H9 (cell line): ENCODE data around the gene ISYNA1. TPM values are rescaled to one million over a fixed set of nuclear protein-coding genes. Genes with fewer than 3 reads are reported as not detected.
A peak's percentile ranks its signal among the peaks of the same experiment; 100 is the strongest.

ENCODE experiments used
- DNase-seq: peaks from one replicate; pipeline ENCODE4 v3.0.0-alpha.2; 2017
- H2AFZ ChIP-seq: one replicate; pipeline ENCODE4 v1.6.1; 2013; ENCODE audit warnings: mild to moderate bottlenecking, low read length, control low read depth, moderate library complexity
- H2AK5ac ChIP-seq: 2 replicates; pipeline ENCODE4 v1.6.1; 2013; ENCODE audit warnings: low read length, control low read depth, mixed read lengths; ENCODE audit not compliant: insufficient read length
- H2BK120ac ChIP-seq: one replicate; pipeline ENCODE4 v1.6.1; 2013; ENCODE audit warnings: low read depth, mild to moderate bottlenecking, low read length, control low read depth, inconsistent platforms; ENCODE audit not compliant: poor library complexity, severe bottlenecking
- H2BK12ac ChIP-seq: 2 replicates; pipeline ENCODE4 v1.6.1; 2013; ENCODE audit warnings: low read length, control low read depth, mixed read lengths, low read depth; ENCODE audit not compliant: insufficient read length
- H2BK15ac ChIP-seq: 2 replicates; pipeline ENCODE4 v1.6.1; 2013; ENCODE audit warnings: low read depth, low read length, control low read depth
- H2BK20ac ChIP-seq: one replicate; pipeline ENCODE4 v1.6.1; 2013; ENCODE audit warnings: low read depth, mild to moderate bottlenecking, low read length, control low read depth, inconsistent platforms; ENCODE audit not compliant: poor library complexity, severe bottlenecking
- H2BK5ac ChIP-seq: 2 replicates; pipeline ENCODE4 v1.6.1; 2013; ENCODE audit warnings: low read length, control low read depth, mixed read lengths; ENCODE audit not compliant: insufficient read length
- H3K14ac ChIP-seq: 2 replicates; pipeline ENCODE4 v1.6.1; 2013; ENCODE audit warnings: low read length, control low read depth; ENCODE audit not compliant: insufficient read depth
- H3K18ac ChIP-seq: 2 replicates; pipeline ENCODE4 v1.6.1; 2013; ENCODE audit warnings: low read depth, mild to moderate bottlenecking, mixed read lengths, low read length, control low read depth; ENCODE audit not compliant: insufficient read length
- H3K23ac ChIP-seq: 2 replicates; pipeline ENCODE4 v1.6.1; 2013; ENCODE audit warnings: low read length, control low read depth, mixed read lengths, low read depth; ENCODE audit not compliant: insufficient read length
- H3K23me2 ChIP-seq: 2 replicates; pipeline ENCODE4 v1.6.1; 2013; ENCODE audit warnings: low read depth, mild to moderate bottlenecking, mixed read lengths, low read length, control low read depth; ENCODE audit not compliant: insufficient read length, poor library complexity, severe bottlenecking
- H3K27ac ChIP-seq: 2 replicates; pipeline ENCODE4 v1.5.1; 2013; ENCODE audit warnings: low read length, control low read depth, mixed read lengths, low read depth; ENCODE audit not compliant: insufficient read length
- H3K27me3 ChIP-seq: 2 replicates; pipeline ENCODE4 v1.6.1; 2013; ENCODE audit warnings: low read length, control low read depth, inconsistent platforms; ENCODE audit not compliant: insufficient read depth
- H3K4ac ChIP-seq: 2 replicates; pipeline ENCODE4 v1.6.1; 2013; ENCODE audit warnings: low read depth, mild to moderate bottlenecking, control low read depth, inconsistent platforms, low read length, moderate library complexity
- H3K4me1 ChIP-seq: 2 replicates; pipeline ENCODE4 v1.6.1; 2013; ENCODE audit warnings: low read length, control low read depth, inconsistent platforms; ENCODE audit not compliant: insufficient read depth
- H3K4me2 ChIP-seq: 2 replicates; pipeline ENCODE4 v1.6.1; 2013; ENCODE audit warnings: low read length, control low read depth, mixed read lengths; ENCODE audit not compliant: insufficient read length, insufficient read depth
- H3K56ac ChIP-seq: 2 replicates; pipeline ENCODE4 v1.6.1; 2013; ENCODE audit warnings: low read depth, mild to moderate bottlenecking, mixed read lengths, low read length, control low read depth; ENCODE audit not compliant: insufficient read length
- H3K79me1 ChIP-seq: 2 replicates; pipeline ENCODE4 v1.6.1; 2013; ENCODE audit warnings: low read depth, mild to moderate bottlenecking, moderate library complexity, low read length, control low read depth, inconsistent platforms; ENCODE audit not compliant: insufficient read depth, poor library complexity, severe bottlenecking
- H3K79me2 ChIP-seq: 2 replicates; pipeline ENCODE4 v1.6.1; 2013; ENCODE audit warnings: low read length, control low read depth, inconsistent platforms; ENCODE audit not compliant: insufficient read depth
- H3K9ac ChIP-seq: 2 replicates; pipeline ENCODE4 v1.6.1; 2013; ENCODE audit warnings: low read length, control low read depth, mixed read lengths; ENCODE audit not compliant: insufficient read length; ENCODE audit errors: extremely low read depth
- H3K9me3 ChIP-seq: one replicate; pipeline ENCODE4 v1.6.1; 2013; ENCODE audit warnings: low read depth, low read length, inconsistent platforms; ENCODE audit not compliant: control insufficient read depth
- H3T11ph ChIP-seq: one replicate; pipeline ENCODE4 v1.6.1; 2013; ENCODE audit warnings: mild to moderate bottlenecking, low read length, control low read depth, inconsistent platforms
- H4K20me1 ChIP-seq: one replicate; pipeline ENCODE4 v1.6.1; 2013; ENCODE audit not compliant: control insufficient read depth, insufficient read length, insufficient read depth
- H4K5ac ChIP-seq: 2 replicates; pipeline ENCODE4 v1.6.1; 2013; ENCODE audit warnings: low read depth, mild to moderate bottlenecking, mixed read lengths, low read length, control low read depth; ENCODE audit not compliant: insufficient read length
- H4K8ac ChIP-seq: replicated peaks from 2 replicates; pipeline ENCODE4 v1.6.1; 2013; ENCODE audit warnings: low read length, control low read depth, mixed read lengths, low read depth; ENCODE audit not compliant: insufficient read length
- H4K91ac ChIP-seq: 2 replicates; pipeline ENCODE4 v1.6.1; 2013; ENCODE audit warnings: low read depth, mild to moderate bottlenecking, moderate library complexity, mixed read lengths, low read length, control low read depth; ENCODE audit not compliant: insufficient read length
- H3K27ac Mint-ChIP-seq, 3 experiments: 2 replicates in 2 of 3; 3 replicates in 1 of 3; pipeline ENCODE4 v1.8.0; 2020 to 2021; ENCODE audit warnings: mixed read lengths in 3 of 3, mild to moderate bottlenecking in 1 of 3, moderate library complexity in 1 of 3
- H3K27me3 Mint-ChIP-seq: 2 replicates; pipeline ENCODE4 v1.8.0; 2021; ENCODE audit warnings: low read depth, mild to moderate bottlenecking, moderate library complexity, mixed read lengths
- H3K36me3 Mint-ChIP-seq, 3 experiments: 2 replicates in 2 of 3; 3 replicates in 1 of 3; pipeline ENCODE4 v1.8.0; 2020 to 2021; ENCODE audit warnings: low read depth in 3 of 3, mixed read lengths in 3 of 3; ENCODE audit not compliant: insufficient read depth in 1 of 3
- H3K4me1 Mint-ChIP-seq, 2 experiments: 2 replicates each; pipeline ENCODE4 v1.8.0; 2020; ENCODE audit warnings: mixed read lengths in 2 of 2
- H3K4me3 Mint-ChIP-seq, 2 experiments: 2 replicates in 1 of 2; 3 replicates in 1 of 2; pipeline ENCODE4 v1.8.0; 2020 to 2021; ENCODE audit warnings: mild to moderate bottlenecking in 2 of 2, mixed read lengths in 2 of 2, moderate library complexity in 1 of 2
- H3K9me3 Mint-ChIP-seq, 2 experiments: 2 replicates in 1 of 2; 3 replicates in 1 of 2; pipeline ENCODE4 v1.8.0; 2020; ENCODE audit warnings: mild to moderate bottlenecking in 2 of 2, mixed read lengths in 2 of 2, moderate library complexity in 1 of 2
- CTCF ChIP-seq: fragments of 200-600 bp; sonication (generic); conservative IDR thresholded peaks from 3 replicates; pipeline ENCODE4 v1.8.0; 2021; ENCODE audit warnings: antibody characterized with exemption, mild to moderate bottlenecking
- WGBS: extraction: QIAGEN DNeasy Blood & Tissue Kit; methylation state at CpG from one replicate; pipeline ENCODE4 v1.1.7; 2013; ENCODE audit warnings: missing lambda C conversion rate, low lambda C conversion rate, mixed read lengths; ENCODE audit not compliant: insufficient read length; ENCODE audit errors: extremely low coverage; 5-methylcytosine and 5-hydroxymethylcytosine counted together
- total RNA-seq: library from RNA; stranded (reverse); gene quantifications from 2 replicates; pipeline ENCODE4 v1.2.1, GENCODE V29; 2021

ISYNA1 gene
- total RNA-seq, 1 experiment from 2014 or later: 241 TPM

GRCh38 chr19:18476507-18477041 is 38.6 kb upstream of the ISYNA1 start:
- Histone ChIP-seq H4K5ac (no peak overlapping the region), H2BK5ac (no peak overlapping the region), H4K20me1 (no peaks in the 10 kb centered on the region), H4K8ac (no peak overlapping the region), H3K27me3 (no peaks in the 10 kb centered on the region), H3K18ac (no peak overlapping the region), H3K23me2 (no peaks in the 10 kb centered on the region), H3K23ac (no peak overlapping the region), H2AK5ac (no peak overlapping the region), H2AFZ (no peak overlapping the region), H3K4ac (no peak overlapping the region), H3K79me1 (peaks cover 2% of the 10 kb centered on the region), H2BK15ac (no peak overlapping the region), H3K79me2 (no peaks in the 10 kb centered on the region; the same call in 1 of the 2 replicates), H3K27ac (no peak overlapping the region), H4K91ac (no peak overlapping the region), H2BK12ac (no peak overlapping the region), H3K56ac (no peak overlapping the region), H3K14ac (no peak overlapping the region), H3K9me3 (no peaks in the 10 kb centered on the region), H2BK120ac (no peak overlapping the region), H3K4me1 (no peaks in the 10 kb centered on the region; the same call in 1 of the 2 replicates), H2BK20ac (no peak overlapping the region), H3T11ph (no peak overlapping the region), H3K4me2 (no peak overlapping the region), H3K9ac (no peak overlapping the region)
- peaks cover 22 to 25% of the 10 kb centered on the region in 2 experiments for H3K4me1 Mint-ChIP-seq
- H3K27me3 Mint-ChIP-seq: no peaks in the 10 kb centered on the region
- no peak overlapping the region for H3K4me3 Mint-ChIP-seq
- no CpG with 5 or more reads among the region's 14 CpGs for WGBS
- H3K36me3 Mint-ChIP-seq: peaks cover 0 to 2% (median 0%) of the 10 kb centered on the region in 3 experiments; a peak in 1 of 7 replicates
- TF ChIP-seq CTCF: no peak
- peak overlapping the region in 2 of 3 experiments; percentile 45 to 64; a peak in 3 of 7 replicates for H3K27ac Mint-ChIP-seq
- H3K9me3 Mint-ChIP-seq: no peaks in the 10 kb centered on the region
- DNase-seq: no peak
